ENCODE data around the gene PDE11A.

PDE11A gene

DNA sequence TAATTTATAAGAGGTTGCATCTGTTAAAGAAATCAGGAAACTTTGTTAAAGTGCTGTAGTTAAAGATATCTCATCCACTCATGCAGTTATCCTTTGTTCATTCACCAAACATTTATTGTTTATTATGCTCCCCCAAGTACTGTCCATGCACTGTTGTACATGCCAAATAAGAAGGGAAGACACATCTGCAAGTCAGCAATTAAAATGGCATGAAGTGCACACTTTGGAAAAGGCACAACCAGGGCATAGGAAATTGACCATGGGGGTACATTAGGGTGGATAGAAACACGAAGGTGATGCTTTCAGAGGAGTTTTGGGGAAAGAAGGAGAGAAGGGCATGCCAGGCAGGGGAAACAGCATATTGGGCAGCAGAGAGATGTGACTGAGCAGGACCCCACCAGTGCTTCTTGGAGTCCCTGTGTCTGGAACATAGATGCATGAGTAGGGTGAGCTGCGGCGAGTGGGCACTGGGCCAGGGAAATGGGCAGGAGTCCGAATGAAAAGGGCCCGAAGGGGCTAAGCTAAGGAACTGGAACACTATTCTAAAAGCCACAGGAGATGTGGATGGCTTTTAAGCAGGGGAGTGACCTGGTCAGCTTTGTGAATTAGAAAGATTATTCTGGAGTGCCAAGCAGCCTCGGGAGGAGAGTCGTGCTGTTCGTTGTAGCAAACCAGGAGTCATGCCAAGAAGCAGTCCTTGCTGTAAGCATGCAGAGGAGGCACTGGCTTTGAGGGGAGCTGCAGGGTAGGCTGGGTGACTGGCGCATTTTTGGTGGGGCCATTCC lies 363.7 kb downstream of the PDE11A start:
- FAIRE-seq = no peak
- DNase-seq (ENCODE audit: insufficient read length, low spot score) = no peak

- DNase-seq (ENCODE audit: insufficient read length, low spot score) (no peak), FAIRE-seq (no peak)
These were observed 364.5 kb downstream of the PDE11A start for GRCh38 chr2:177708106-177708505.

DNA sequence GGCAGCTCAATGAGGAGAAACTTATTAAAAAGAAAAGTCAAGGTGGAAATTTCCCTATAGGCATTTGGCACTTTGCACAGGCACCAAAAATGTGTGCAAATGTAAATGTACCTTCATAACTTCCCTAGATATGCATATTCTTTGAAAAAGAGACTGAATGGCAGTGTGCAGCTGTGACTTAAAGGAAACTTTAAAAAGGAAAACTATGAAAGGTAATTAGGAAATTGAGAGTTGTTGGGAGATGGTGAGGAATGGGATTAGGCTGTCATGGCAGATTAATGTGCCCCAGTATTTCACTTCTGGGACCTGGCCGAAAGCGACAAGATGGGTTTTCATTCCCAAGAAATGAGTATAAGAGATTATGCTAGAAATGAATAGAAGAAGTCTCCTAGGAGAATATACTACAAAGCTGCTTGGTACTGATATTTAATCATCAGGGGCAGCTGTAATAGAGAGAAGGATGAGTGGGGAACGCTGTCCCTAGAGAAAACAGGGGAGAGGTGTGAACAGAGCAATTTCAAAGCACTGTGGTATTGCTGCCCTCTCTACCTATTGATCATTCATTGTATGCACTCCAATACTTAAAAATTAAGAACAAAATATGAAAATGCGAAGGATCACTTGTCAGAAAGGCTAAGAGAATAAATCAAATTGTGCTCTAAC lies 366.9 kb downstream of the PDE11A start:
- FAIRE-seq = no peak
- no peak for DNase-seq (ENCODE audit: insufficient read length, low spot score)

- FAIRE-seq = no peak
- DNase-seq (ENCODE audit: insufficient read length, low spot score) = no peak
These were observed 369.4 kb downstream of the PDE11A start for GRCh38 chr2:177703159-177703558.

- no peak for DNase-seq (ENCODE audit: insufficient read length, low spot score)
- FAIRE-seq = no peak
These were observed 374.3 kb downstream of the PDE11A start for GRCh38 chr2:177698281-177698680.

DNA sequence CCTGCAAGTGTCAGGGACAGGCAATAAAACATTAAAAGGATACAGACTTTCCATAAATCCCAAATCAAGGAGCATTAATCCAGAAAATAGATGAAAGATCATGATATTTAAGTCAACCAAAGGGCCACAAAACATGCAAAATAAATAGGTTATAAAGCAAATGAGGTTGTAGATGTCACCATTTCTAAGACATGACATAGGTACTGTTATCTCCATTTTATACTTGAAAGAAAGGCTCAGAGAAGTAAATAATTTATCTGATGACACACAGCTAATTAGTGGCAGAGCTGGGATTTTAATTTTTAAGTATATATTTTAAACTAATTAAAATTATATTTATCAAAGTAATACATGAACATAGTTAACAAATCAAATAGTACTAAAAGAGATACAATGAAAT lies 378.2 kb downstream of the PDE11A start:
- no peak for FAIRE-seq
- no peak for DNase-seq (ENCODE audit: insufficient read length, low spot score)

GRCh38 chr2:177693658-177694339 lies 378.8 kb downstream of the PDE11A start:
- FAIRE-seq = no peak
- no peak for DNase-seq (ENCODE audit: insufficient read length, low spot score)

DNA sequence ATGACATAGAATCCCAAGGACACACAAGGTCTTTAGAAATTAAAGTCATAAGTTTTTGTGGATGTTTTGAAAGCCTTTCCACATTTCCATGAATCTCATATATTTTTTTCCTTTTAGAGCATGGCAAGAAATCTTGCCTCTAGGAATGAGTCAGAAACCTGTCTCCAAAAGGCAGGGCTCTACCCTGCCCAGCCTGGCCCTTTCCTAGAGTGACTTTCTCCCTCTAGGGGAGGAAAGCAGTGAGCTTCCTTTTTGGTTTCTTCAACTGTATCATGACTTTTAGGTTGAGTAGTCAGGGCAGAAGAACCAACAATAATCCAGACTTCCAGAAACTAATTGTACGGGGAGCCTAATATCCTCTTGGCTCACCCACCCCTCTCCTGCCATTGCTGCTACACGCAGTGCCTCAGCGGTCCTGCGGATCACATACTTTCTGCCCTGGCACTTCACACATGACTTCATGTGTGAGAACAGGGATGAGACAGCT lies 379.8 kb downstream of the PDE11A start:
- DNase-seq (ENCODE audit: insufficient read length, low spot score) (peak; percentile 9), FAIRE-seq (no peak)

DNA sequence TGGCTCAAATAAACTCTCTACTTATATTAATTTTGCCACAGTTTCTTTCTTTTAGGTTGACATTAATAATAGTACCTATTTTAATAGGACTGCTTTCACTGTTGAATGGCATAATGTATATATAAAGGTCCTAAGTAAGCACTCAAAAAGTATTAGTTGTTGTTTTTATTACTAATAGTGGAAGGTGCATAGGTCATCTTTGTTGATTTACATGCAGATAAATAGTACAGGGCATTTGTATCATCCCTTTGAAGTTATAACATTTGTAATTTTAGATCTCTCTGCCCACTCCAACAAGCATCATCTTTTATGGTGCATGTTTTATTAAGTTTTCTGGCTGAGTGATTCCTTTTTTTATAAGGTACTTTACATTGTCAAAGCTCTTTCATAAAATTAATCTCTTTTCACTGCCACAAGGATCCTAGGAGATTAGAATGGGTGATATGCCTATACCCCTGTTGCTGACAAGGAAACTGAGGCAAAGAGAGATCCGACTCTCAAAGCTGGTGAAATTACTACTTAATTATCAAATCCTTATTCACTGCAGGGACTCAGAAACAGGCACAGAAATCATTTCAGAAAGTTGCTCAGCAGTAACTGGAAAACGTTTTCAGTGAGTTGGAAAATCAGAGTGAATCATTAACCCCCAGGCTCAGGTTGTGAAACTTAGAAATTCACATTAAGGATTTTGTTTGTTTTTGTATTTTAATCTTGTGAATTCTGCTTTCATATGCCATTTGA lies 380.4 kb downstream of the PDE11A start:
- DNase-seq (ENCODE audit: insufficient read length, low spot score) (no peak), FAIRE-seq (no peak)

DNA sequence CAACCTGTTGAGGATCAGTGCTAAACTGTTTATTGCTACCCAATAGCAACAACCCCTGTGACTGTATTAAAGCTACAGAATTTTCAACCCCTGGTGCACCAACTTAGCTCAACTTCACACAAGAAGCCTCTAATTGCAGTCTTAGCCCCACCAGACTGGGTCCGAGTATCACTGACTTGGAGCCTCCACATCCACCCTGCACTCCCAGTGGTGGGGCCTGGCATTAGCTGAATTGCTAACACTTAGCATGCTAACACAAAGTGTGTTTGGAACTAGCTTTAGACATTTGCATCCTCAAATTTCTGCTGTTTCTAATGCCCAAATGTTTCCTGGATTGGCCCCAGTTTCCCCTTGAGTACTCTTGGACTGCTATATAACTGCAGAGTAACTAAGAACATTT lies 381.4 kb downstream of the PDE11A start:
- DNase-seq (ENCODE audit: insufficient read length, low spot score) (no peak), FAIRE-seq (no peak)

- DNase-seq (ENCODE audit: insufficient read length, low spot score) (no peak), FAIRE-seq (no peak)
These were observed 383.0 kb downstream of the PDE11A start for GRCh38 chr2:177689623-177690022.

DNA sequence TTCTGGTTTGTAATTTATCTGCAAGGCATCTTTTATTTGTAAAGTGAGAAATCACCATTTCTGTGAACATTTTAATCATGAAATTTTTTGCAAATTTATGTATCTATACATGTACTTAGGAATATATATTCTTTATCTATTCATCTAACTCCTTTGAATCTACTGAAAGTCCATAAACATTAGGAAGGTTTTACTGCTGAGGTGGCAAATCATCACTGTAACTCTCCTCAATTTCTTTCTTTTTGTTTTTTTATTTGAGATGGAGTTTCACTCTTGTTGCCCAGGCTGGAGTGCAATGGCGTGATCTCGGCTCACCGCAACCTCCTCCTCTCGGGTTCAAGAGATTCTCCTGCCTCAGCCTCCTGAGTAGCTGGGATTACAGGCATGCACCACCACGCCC lies 383.7 kb downstream of the PDE11A start:
- FAIRE-seq (no peak), DNase-seq (ENCODE audit: insufficient read length, low spot score) (no peak)

DNA sequence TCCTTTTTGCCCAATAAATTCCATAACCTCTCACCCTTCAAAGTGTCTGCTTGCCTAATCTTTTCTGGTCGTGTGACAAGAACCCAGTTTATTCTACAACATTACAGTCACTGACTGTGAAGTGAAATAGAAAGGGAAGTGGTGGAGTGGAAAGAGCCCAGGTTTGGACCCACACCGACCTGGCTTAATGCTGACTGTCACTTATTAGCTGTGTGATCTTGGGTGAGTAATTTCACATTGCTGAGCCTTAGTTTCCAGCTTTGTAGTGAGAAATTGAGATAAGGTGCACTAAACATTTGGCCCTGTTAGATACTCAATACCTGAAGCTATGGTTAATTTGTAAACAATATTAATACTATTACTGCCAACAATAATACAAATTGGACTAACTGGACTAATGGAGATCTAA lies 388.9 kb downstream of the PDE11A start:
- FAIRE-seq = no peak
- DNase-seq (ENCODE audit: insufficient read length, low spot score) = no peak

DNA sequence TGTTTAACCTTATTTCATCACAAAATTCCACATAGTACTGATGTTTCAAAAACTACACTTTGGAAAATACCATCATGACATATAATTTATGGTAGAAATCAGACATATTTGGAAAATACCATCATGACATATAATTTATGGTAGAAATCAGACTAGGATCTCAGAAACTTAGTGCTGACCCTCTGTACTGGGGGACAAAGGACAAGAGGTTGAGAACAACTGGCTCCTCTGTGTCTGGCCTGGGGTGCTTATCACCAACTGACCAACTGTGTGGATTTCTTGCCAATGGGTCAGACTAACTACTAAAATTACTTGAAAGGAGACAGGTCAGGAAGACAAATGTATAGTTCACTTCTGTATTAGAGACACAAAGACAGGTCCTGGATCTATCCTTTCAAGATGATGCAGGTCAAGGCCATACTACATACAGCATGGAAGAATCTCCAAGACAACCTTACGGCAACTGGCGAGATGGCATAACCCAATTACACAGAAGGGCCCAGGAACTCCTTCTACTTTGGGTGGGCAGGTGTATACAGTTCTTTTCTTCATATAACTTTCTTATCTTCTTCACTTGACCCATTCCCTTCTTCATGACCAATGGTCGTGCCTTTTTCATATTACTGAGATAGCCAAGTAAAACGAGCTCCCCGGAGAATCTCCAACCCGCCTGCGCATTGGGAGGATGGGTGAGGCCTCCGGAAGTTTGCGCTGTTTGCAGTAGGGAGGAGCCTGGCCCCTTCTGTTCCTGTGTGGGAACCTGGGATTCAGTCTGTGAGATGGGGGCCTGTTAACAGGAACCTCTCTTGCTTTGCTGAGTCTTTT lies 389.5 kb downstream of the PDE11A start:
- no peak for DNase-seq (ENCODE audit: insufficient read length, low spot score)
- no peak for FAIRE-seq

- FAIRE-seq (no peak), DNase-seq (ENCODE audit: insufficient read length, low spot score) (no peak)
These were observed 390.6 kb downstream of the PDE11A start for GRCh38 chr2:177682006-177682405.

DNA sequence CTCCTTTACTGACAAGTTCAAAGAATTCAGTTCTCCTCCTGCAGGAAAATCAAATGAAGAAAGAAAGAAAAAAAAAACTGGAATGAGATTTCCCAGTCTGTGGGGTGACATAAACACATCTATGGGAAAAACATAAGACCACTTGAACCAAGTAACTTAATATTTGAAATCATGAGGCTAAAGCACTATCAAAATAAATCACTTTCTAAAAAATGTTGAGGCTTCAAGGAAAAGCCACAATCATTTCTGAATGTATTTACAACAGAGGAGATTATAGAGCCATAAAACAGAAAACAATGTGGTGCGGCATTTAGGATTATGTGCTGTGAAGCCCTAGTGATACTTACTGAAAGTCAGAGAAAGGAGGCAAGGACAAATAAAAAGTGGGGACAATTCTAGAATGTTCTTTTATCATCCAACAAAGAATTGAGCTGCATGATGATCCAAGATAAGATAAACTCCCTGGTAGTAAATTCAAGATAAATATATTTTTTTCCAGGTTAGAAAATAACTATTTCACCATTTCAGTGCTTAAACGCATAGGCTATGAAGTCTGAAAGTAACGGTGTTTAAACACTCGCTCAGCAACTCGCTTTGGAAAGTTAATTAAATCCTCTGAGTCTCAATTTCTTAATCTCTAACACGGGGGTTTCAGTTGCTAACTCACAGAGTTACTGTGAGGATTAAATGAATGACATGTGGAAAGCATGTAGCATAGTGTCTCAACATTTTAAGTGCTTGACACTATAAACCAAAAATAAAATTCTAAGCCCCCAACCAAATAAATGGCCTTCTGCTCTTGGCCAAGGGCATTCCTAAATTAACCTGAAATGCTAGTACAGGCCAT lies 391.5 kb downstream of the PDE11A start:
- FAIRE-seq (no peak), DNase-seq (ENCODE audit: insufficient read length, low spot score) (no peak)

DNA sequence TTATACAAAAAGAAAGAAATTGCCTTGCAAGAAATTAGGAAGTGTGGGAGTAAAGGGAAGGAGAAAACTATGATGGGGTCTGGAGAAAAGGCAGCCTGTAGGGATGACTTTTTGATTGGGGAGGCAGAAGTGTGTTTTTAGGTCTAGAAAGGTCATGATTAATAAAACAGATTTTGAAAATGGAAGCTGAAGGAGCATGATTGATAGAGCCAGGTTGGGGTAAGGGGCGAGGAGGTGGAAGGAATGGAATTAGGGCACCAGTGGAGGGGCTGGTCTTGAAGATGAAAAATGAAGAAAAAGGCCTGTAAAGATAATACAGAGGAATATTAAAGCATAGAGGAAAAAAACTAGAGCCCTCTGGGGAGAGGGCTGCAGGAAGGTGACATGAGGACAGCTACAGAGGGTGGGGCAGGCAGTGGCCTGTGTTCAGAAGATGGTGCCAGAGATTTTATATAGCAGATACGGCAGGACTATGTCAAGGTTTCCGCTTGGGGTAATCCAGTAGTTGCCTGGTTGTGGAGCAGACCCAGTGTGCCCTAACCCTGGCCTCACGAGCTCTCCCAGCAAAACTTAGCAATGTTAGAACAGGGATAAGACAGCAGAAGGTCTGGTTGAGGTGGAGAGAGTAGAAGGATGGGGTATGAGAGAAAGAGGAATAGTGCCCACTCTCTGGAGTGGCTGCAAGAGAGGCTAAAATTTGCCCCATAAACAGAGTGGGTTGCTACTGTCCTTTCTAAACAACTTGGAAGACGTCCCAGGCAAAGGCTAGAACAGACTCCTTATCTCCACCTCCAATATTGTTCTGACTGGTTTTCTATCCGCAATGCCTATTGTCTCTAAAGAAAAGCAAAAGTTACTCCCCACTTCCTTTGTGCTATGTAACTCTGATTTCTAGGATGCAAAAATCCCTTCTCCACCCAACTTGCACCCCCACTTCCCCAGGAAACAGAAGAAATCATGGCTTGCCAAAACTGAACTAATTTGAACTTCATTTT lies 392.7 kb downstream of the PDE11A start:
- FAIRE-seq = no peak
- no peak for DNase-seq (ENCODE audit: insufficient read length, low spot score)

- FAIRE-seq = no peak
These were observed 393.6 kb downstream of the PDE11A start for GRCh38 chr2:177678939-177679338.

More at GRCh38 chr2:177678939-177679338, 393.6 kb downstream of the PDE11A start:
- no peak for DNase-seq (ENCODE audit: insufficient read length, low spot score)

Data from HTR-8/SVneo (cell line).